CD4-positive, alpha-beta T cell treated with Interleukin-15 for 4 hours (primary cell): Measurements from ENCODE around the gene RSPH10B2.
A peak's percentile ranks its signal among the peaks of the same experiment; 100 is the strongest.
"Not testable (repeated sequence)": the region's sequence is repeated elsewhere in the genome, so short reads cannot be mapped to it uniquely, and the experiment has no call there.

ENCODE experiments used
- DNase-seq: peaks from one replicate; pipeline ENCODE4 v3.0.0-alpha.2; 2020; ENCODE audit warnings: low spot score

RSPH10B2 gene

GRCh38 chr7:6792113-6792872 lies 38.4 kb downstream of the RSPH10B2 start:
- not testable (repeated sequence) for DNase-seq

DNA sequence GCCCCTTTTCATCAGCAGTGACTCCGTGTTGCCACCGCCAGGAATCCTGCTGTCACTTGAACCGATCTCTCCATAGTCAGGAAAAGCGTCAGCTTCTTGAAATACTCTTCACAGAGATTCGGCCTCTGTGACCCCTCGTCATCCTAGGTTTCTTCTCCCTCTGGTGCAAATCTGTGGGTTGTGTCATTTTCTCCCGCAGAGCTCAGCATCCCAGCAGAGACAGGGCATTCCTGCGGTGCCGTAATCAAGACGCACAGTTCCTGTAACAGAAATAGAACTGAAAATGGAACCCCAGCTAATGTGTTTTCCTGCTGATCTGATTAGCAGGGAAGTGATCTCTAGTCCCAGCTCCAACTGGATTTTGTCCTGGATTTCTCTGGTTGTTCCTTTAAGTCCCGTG lies 40.4 kb downstream of the RSPH10B2 start:
- not testable (repeated sequence) for DNase-seq

GRCh38 chr7:6797218-6797617 lies 43.3 kb downstream of the RSPH10B2 start:
- DNase-seq, result not testable (repeated sequence)

DNA sequence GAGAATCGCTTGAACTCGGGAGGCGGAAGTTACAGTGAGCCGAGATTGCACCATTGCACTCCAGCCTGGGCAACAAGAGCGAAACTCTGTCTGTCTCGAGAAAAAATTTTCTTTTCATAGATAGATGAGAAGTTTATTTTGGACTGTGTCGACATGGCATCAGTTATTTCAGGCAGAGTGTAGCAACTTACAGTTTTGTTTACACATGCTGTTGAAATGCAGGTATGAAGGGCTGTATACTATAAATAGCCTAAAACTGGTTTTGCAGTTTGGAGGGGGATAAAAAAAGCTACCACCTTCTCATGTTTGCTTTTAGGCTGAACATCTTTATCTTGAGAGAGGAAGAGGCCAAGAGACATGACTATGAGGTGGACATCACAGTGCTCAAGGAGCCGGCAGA lies 44.1 kb downstream of the RSPH10B2 start:
- not testable (repeated sequence) for DNase-seq

GRCh38 chr7:6799887-6800286 lies 46.0 kb downstream of the RSPH10B2 start:
- not testable (repeated sequence) for DNase-seq

DNA sequence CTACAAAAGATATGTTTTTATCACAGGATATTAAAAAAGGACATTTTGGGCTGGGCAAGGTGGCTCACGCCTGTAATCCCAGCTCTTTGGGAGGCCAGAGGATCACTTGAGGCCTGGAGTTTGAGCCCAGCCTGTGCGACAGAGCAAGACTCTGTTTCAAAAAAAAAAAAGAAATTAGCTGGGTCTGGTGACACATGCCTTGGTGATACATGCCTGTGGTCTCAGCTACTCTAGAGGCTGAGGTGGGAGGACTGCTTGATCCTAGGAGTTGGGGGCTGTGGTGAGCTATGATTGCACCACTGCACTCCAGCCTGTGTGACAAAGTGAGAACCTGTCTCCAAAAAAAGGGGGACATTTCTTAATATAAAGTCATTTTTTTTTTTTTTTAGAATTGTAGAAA lies 46.4 kb downstream of the RSPH10B2 start:
- not testable (repeated sequence) for DNase-seq

- not testable (repeated sequence) for DNase-seq
Observed at GRCh38 chr7:6807393-6807918, 53.6 kb downstream of the RSPH10B2 start.

GRCh38 chr7:6807959-6808358 lies 54.1 kb downstream of the RSPH10B2 start:
- not testable (repeated sequence) for DNase-seq

GRCh38 chr7:6813011-6813410 lies 59.1 kb downstream of the RSPH10B2 start:
- DNase-seq, result not testable (repeated sequence)

DNA sequence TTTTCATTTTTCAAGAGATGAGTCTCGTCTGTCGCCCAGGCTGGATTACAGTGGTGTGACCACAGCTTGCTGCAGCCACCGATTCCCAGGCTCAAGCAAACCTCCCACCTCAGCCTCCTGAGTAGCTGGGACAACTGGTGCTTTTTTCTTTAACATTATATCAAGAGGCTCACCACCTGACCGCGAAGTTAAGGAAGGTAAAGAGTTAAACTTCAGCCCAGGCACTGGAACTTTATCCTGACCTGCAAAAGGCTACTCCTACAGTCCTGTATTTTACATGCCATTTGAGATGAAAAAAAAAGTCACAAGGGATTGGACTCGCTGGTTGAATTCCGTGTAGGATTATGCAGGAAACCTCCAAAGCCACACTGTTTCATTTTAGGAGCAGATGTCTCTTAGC lies 61.6 kb downstream of the RSPH10B2 start:
- not testable (repeated sequence) for DNase-seq

DNA sequence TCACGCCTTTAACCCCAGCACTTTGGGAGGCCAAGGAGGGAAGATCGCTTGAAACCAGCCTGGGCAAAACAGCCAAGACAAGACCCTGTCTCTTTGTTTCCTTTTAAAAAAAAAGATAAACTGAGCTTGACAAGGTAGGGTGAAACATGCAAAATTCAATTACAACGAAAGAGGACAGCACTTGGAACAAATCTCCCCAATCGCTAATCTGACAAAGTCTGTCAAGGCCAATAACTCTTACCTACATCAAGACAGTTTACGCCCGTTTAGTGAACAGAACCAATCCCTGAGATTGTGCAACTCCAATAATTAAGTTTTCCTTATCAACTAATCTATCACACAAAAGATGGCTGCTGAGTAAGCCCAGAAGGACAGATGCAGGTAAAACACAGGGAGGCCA lies 67.7 kb downstream of the RSPH10B2 start:
- not testable (repeated sequence) for DNase-seq

GRCh38 chr7:6825236-6826125 lies 71.6 kb downstream of the RSPH10B2 start:
- DNase-seq, result not testable (repeated sequence)

GRCh38 chr7:6826151-6826550 lies 72.2 kb downstream of the RSPH10B2 start, which contains the start of gene CCZ1B:
Gene CCZ1B (minus strand): TSS chr7:6826275. CDS start chr7:6826197, 78 bp downstream.
- DNase-seq, result peak; percentile 85

- DNase-seq, result not testable (repeated sequence)
Observed at GRCh38 chr7:6827180-6827579, 73.3 kb downstream of the RSPH10B2 start.

DNA sequence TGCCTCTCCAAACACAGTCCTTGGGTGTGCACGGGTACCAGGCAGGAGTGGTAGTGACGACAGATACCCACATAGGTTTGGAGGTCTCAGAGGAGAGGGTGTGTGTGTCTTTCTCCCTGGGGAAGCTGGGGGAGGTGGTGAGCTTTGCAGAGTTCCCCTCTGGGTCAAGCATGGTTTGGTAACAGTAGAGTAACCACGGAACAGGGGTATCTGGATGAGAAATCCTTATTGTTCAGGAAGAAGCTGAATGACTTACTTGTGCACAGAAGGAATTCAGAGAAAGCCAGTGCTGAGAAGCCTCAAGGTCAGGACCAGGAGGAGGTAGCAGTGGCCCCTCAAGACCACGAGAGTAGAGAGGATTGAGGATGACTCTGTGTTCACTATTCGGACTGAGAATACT lies 75.7 kb downstream of the RSPH10B2 start:
- not testable (repeated sequence) for DNase-seq

- DNase-seq, result not testable (repeated sequence)
Observed at GRCh38 chr7:6830026-6830425, 76.1 kb downstream of the RSPH10B2 start.

DNA sequence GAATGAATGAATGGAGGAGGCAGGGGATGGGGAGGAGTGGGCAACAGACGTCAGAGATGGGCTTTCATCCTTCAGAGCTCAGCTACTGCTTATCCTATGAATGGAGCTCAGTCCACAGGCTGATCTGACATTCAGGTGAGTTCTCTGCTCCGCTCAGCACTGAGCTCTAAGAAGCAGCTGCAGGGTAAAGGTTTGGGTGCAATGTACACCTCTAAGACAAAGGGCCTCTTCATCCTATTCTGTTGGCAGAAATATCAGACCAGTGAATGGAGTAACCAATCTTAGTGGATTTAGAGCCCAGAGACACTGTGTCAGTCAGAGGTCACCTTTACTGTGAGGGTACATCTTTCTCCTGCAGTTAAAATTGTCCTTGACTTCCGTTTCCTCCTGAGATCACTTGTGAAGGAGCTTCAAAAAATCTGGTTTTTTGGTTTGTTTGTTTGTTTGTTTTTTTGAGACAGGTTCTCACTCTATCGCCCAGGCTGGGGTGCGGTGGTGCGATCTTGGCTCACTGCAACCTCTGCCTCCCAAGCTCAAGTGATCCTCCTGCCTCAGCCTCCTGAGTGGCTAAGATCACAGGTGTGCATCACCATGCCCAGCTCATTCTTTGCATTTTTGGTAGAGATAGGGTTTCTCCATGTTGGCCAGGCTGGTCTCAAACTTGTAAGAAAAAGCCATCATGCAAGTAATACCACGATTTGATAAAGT lies 77.3 kb downstream of the RSPH10B2 start:
- DNase-seq, result no peak

DNA sequence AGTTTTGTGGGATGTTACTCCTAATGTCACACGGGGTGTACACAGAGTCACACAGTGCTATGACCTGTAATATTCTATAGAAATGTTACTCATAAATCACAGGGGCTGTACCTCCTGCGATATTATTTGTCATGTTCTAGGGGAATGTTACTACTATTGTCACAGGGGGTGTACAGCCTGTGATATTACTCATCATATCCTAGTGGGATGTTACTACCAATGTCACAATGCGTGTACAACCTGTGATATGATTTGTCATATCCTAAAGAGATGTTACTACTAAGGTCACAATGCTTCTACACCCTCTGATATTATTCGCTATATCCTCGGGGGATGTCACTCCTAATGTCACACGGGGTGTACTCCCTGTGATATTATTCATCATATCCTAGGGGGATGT lies 79.7 kb downstream of the RSPH10B2 start:
- DNase-seq, result no peak

- DNase-seq, result not testable (repeated sequence)
Observed at GRCh38 chr7:6835521-6835920, 81.6 kb downstream of the RSPH10B2 start.

- DNase-seq, result not testable (repeated sequence)
Observed at GRCh38 chr7:6837081-6837480, 83.2 kb downstream of the RSPH10B2 start.

DNA sequence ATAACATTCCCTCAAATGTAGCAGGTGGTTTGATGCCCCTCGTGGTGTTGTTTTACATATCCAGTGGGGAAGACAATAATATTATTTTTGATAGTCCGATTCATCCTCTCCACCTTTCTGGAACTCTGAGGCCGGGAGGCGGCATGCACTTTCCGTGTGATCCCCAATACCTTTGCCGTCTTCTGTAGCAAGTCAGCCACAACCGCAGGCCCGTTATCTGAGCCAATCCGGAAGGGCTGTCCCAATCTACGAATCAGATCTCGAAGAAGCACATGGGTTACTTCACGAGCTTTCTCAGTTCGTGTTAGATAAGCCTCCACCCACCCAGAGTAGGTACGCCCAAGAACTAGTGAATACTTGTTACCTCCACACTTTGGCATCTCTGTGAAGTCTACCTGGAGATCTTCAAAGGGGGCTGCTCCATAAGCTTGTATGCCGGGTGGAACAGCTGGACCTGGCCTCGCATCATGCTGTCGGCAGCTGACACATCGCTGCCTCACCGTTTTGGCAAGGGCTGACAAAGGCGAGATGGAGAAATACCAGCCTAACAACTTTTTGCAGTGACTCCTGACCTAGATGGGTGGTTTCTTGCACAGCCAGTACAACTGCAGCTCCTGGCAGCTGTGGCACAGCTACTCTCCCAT lies 88.5 kb downstream of the RSPH10B2 start:
- DNase-seq, result not testable (repeated sequence)
